H9 (cell line): ENCODE data around the gene GPC6. TPM values are rescaled to one million over a fixed set of nuclear protein-coding genes. Genes with fewer than 3 reads are reported as not detected.

Experiments used
- DNase-seq: peaks from one replicate; pipeline ENCODE4 v3.0.0-alpha.2; 2017
- H2AFZ ChIP-seq: one replicate; pipeline ENCODE4 v1.6.1; 2013; ENCODE audit warnings: mild to moderate bottlenecking, low read length, control low read depth, moderate library complexity
- H2AK5ac ChIP-seq: 2 replicates; pipeline ENCODE4 v1.6.1; 2013; ENCODE audit warnings: low read length, control low read depth, mixed read lengths; ENCODE audit not compliant: insufficient read length
- H2BK120ac ChIP-seq: one replicate; pipeline ENCODE4 v1.6.1; 2013; ENCODE audit warnings: low read depth, mild to moderate bottlenecking, low read length, control low read depth, inconsistent platforms; ENCODE audit not compliant: poor library complexity, severe bottlenecking
- H2BK12ac ChIP-seq: 2 replicates; pipeline ENCODE4 v1.6.1; 2013; ENCODE audit warnings: low read length, control low read depth, mixed read lengths, low read depth; ENCODE audit not compliant: insufficient read length
- H2BK15ac ChIP-seq: 2 replicates; pipeline ENCODE4 v1.6.1; 2013; ENCODE audit warnings: low read depth, low read length, control low read depth
- H2BK20ac ChIP-seq: one replicate; pipeline ENCODE4 v1.6.1; 2013; ENCODE audit warnings: low read depth, mild to moderate bottlenecking, low read length, control low read depth, inconsistent platforms; ENCODE audit not compliant: poor library complexity, severe bottlenecking
- H2BK5ac ChIP-seq: 2 replicates; pipeline ENCODE4 v1.6.1; 2013; ENCODE audit warnings: low read length, control low read depth, mixed read lengths; ENCODE audit not compliant: insufficient read length
- H3K14ac ChIP-seq: 2 replicates; pipeline ENCODE4 v1.6.1; 2013; ENCODE audit warnings: low read length, control low read depth; ENCODE audit not compliant: insufficient read depth
- H3K18ac ChIP-seq: 2 replicates; pipeline ENCODE4 v1.6.1; 2013; ENCODE audit warnings: low read depth, mild to moderate bottlenecking, mixed read lengths, low read length, control low read depth; ENCODE audit not compliant: insufficient read length
- H3K23ac ChIP-seq: 2 replicates; pipeline ENCODE4 v1.6.1; 2013; ENCODE audit warnings: low read length, control low read depth, mixed read lengths, low read depth; ENCODE audit not compliant: insufficient read length
- H3K23me2 ChIP-seq: 2 replicates; pipeline ENCODE4 v1.6.1; 2013; ENCODE audit warnings: low read depth, mild to moderate bottlenecking, mixed read lengths, low read length, control low read depth; ENCODE audit not compliant: insufficient read length, poor library complexity, severe bottlenecking
- H3K27ac ChIP-seq: 2 replicates; pipeline ENCODE4 v1.5.1; 2013; ENCODE audit warnings: low read length, control low read depth, mixed read lengths, low read depth; ENCODE audit not compliant: insufficient read length
- H3K27me3 ChIP-seq: 2 replicates; pipeline ENCODE4 v1.6.1; 2013; ENCODE audit warnings: low read length, control low read depth, inconsistent platforms; ENCODE audit not compliant: insufficient read depth
- H3K4ac ChIP-seq: 2 replicates; pipeline ENCODE4 v1.6.1; 2013; ENCODE audit warnings: low read depth, mild to moderate bottlenecking, control low read depth, inconsistent platforms, low read length, moderate library complexity
- H3K4me1 ChIP-seq: 2 replicates; pipeline ENCODE4 v1.6.1; 2013; ENCODE audit warnings: low read length, control low read depth, inconsistent platforms; ENCODE audit not compliant: insufficient read depth
- H3K4me2 ChIP-seq: 2 replicates; pipeline ENCODE4 v1.6.1; 2013; ENCODE audit warnings: low read length, control low read depth, mixed read lengths; ENCODE audit not compliant: insufficient read length, insufficient read depth
- H3K56ac ChIP-seq: 2 replicates; pipeline ENCODE4 v1.6.1; 2013; ENCODE audit warnings: low read depth, mild to moderate bottlenecking, mixed read lengths, low read length, control low read depth; ENCODE audit not compliant: insufficient read length
- H3K79me1 ChIP-seq: 2 replicates; pipeline ENCODE4 v1.6.1; 2013; ENCODE audit warnings: low read depth, mild to moderate bottlenecking, moderate library complexity, low read length, control low read depth, inconsistent platforms; ENCODE audit not compliant: insufficient read depth, poor library complexity, severe bottlenecking
- H3K79me2 ChIP-seq: 2 replicates; pipeline ENCODE4 v1.6.1; 2013; ENCODE audit warnings: low read length, control low read depth, inconsistent platforms; ENCODE audit not compliant: insufficient read depth
- H3K9ac ChIP-seq: 2 replicates; pipeline ENCODE4 v1.6.1; 2013; ENCODE audit warnings: low read length, control low read depth, mixed read lengths; ENCODE audit not compliant: insufficient read length; ENCODE audit errors: extremely low read depth
- H3K9me3 ChIP-seq: one replicate; pipeline ENCODE4 v1.6.1; 2013; ENCODE audit warnings: low read depth, low read length, inconsistent platforms; ENCODE audit not compliant: control insufficient read depth
- H3T11ph ChIP-seq: one replicate; pipeline ENCODE4 v1.6.1; 2013; ENCODE audit warnings: mild to moderate bottlenecking, low read length, control low read depth, inconsistent platforms
- H4K20me1 ChIP-seq: one replicate; pipeline ENCODE4 v1.6.1; 2013; ENCODE audit not compliant: control insufficient read depth, insufficient read length, insufficient read depth
- H4K5ac ChIP-seq: 2 replicates; pipeline ENCODE4 v1.6.1; 2013; ENCODE audit warnings: low read depth, mild to moderate bottlenecking, mixed read lengths, low read length, control low read depth; ENCODE audit not compliant: insufficient read length
- H4K8ac ChIP-seq: replicated peaks from 2 replicates; pipeline ENCODE4 v1.6.1; 2013; ENCODE audit warnings: low read length, control low read depth, mixed read lengths, low read depth; ENCODE audit not compliant: insufficient read length
- H4K91ac ChIP-seq: 2 replicates; pipeline ENCODE4 v1.6.1; 2013; ENCODE audit warnings: low read depth, mild to moderate bottlenecking, moderate library complexity, mixed read lengths, low read length, control low read depth; ENCODE audit not compliant: insufficient read length
- H3K27ac Mint-ChIP-seq, 3 experiments: 2 replicates in 2 of 3; 3 replicates in 1 of 3; pipeline ENCODE4 v1.8.0; 2020 to 2021; ENCODE audit warnings: mixed read lengths in 3 of 3, mild to moderate bottlenecking in 1 of 3, moderate library complexity in 1 of 3
- H3K27me3 Mint-ChIP-seq: 2 replicates; pipeline ENCODE4 v1.8.0; 2021; ENCODE audit warnings: low read depth, mild to moderate bottlenecking, moderate library complexity, mixed read lengths
- H3K36me3 Mint-ChIP-seq, 3 experiments: 2 replicates in 2 of 3; 3 replicates in 1 of 3; pipeline ENCODE4 v1.8.0; 2020 to 2021; ENCODE audit warnings: low read depth in 3 of 3, mixed read lengths in 3 of 3; ENCODE audit not compliant: insufficient read depth in 1 of 3
- H3K4me1 Mint-ChIP-seq, 2 experiments: 2 replicates each; pipeline ENCODE4 v1.8.0; 2020; ENCODE audit warnings: mixed read lengths in 2 of 2
- H3K4me3 Mint-ChIP-seq, 2 experiments: 2 replicates in 1 of 2; 3 replicates in 1 of 2; pipeline ENCODE4 v1.8.0; 2020 to 2021; ENCODE audit warnings: mild to moderate bottlenecking in 2 of 2, mixed read lengths in 2 of 2, moderate library complexity in 1 of 2
- H3K9me3 Mint-ChIP-seq, 2 experiments: 2 replicates in 1 of 2; 3 replicates in 1 of 2; pipeline ENCODE4 v1.8.0; 2020; ENCODE audit warnings: mild to moderate bottlenecking in 2 of 2, mixed read lengths in 2 of 2, moderate library complexity in 1 of 2
- CTCF ChIP-seq: fragments of 200-600 bp; sonication (generic); conservative IDR thresholded peaks from 3 replicates; pipeline ENCODE4 v1.8.0; 2021; ENCODE audit warnings: antibody characterized with exemption, mild to moderate bottlenecking
- WGBS: extraction: QIAGEN DNeasy Blood & Tissue Kit; methylation state at CpG from one replicate; pipeline ENCODE4 v1.1.7; 2013; ENCODE audit warnings: missing lambda C conversion rate, low lambda C conversion rate, mixed read lengths; ENCODE audit not compliant: insufficient read length; ENCODE audit errors: extremely low coverage; 5-methylcytosine and 5-hydroxymethylcytosine counted together
- total RNA-seq: library from RNA; stranded (reverse); gene quantifications from 2 replicates; pipeline ENCODE4 v1.2.1, GENCODE V29; 2021

The GPC6 gene
- total RNA-seq, 1 experiment from 2014 or later: 15.6 TPM

GRCh38 chr13:94033830-94034642 is 807.4 kb downstream of the GPC6 start:
- Histone ChIP-seq H3K9ac (no peak overlapping the region), H3K4ac (no peak overlapping the region), H3K23me2 (no peaks in the 10 kb centered on the region), H4K5ac (no peak overlapping the region), H3K79me1 (no peaks in the 10 kb centered on the region), H4K91ac (no peak overlapping the region), H2BK12ac (no peak overlapping the region), H3K4me2 (no peak overlapping the region), H3T11ph (no peak overlapping the region), H3K56ac (no peak overlapping the region), H3K18ac (no peak overlapping the region), H3K27ac (no peak overlapping the region), H4K8ac (no peak overlapping the region), H3K4me1 (0 out of 2 replicates have a peak, but pooled peaks cover 2% of the 10 kb centered on the region), H4K20me1 (no peaks in the 10 kb centered on the region), H2AFZ (no peak overlapping the region), H2BK20ac (no peak overlapping the region), H3K14ac (no peak overlapping the region), H3K9me3 (no peaks in the 10 kb centered on the region), H3K27me3 (no peaks in the 10 kb centered on the region), H2BK120ac (no peak overlapping the region), H2BK5ac (no peak overlapping the region), H2AK5ac (no peak overlapping the region), H2BK15ac (no peak overlapping the region), H3K23ac (no peak overlapping the region), H3K79me2 (no peaks in the 10 kb centered on the region)
- Mint-ChIP-seq H3K27me3 (no peaks in the 10 kb centered on the region), H3K4me1 (peaks cover 14 to 22% of the 10 kb centered on the region in 2 experiments), H3K27ac (no peak overlapping the region), H3K36me3 (no peaks in the 10 kb centered on the region), H3K4me3 (no peak overlapping the region), H3K9me3 (no peaks in the 10 kb centered on the region)
- no CpG with 5 or more reads among the region's 7 CpGs for WGBS
- TF ChIP-seq CTCF: no peak
- no peak for DNase-seq
